ENCODE measurements around the gene ZNF606. TPM values are rescaled to one million over a fixed set of nuclear protein-coding genes. Genes with fewer than 3 reads are reported as not detected.

Gene ZNF606
- polyA plus RNA-seq, 2 donors: 4.6 to 7.2 TPM

GRCh38 chr19:57992841-57993240 lies 9.8 kb downstream of the ZNF606 start:
- Histone ChIP-seq H3K27me3 (ENCODE audit: control insufficient read depth in 1 of 2, insufficient read depth in 2 of 2, low read length in 2 of 2) (no peaks in the 10 kb centered on the region), H3K4me3 (ENCODE audit: low read depth in 1 of 2, low read length in 2 of 2) (no peak overlapping the region), H3K36me3 (ENCODE audit: control insufficient read depth in 2 of 2, insufficient read depth in 2 of 2, low read length in 1 of 2) (peaks cover 27 to 29% of the 10 kb centered on the region in 2 donors), H3K4me1 (ENCODE audit: control insufficient read depth in 2 of 2, insufficient read depth in 2 of 2, low read length in 1 of 2) (no peaks in the 10 kb centered on the region), H3K9me3 (ENCODE audit: control insufficient read depth in 2 of 2, insufficient read depth in 1 of 2, low read depth in 1 of 2, low read length in 1 of 2) (peaks cover 22 to 37% of the 10 kb centered on the region in 2 donors), H3K27ac (ENCODE audit: low read depth in 2 of 2, low read length in 1 of 2) (no peak overlapping the region)
- 98 to 100% methylated on average over 1 of the region's 1 CpG for whole genome bisulfite sequencing, 2 donors

- H3K4me1 ChIP-seq (ENCODE audit: control insufficient read depth in 2 of 2, insufficient read depth in 2 of 2, low read length in 1 of 2): no peaks in the 10 kb centered on the region
- WGBS, 2 donors: 95 to 96% methylated on average over 3 of the region's 3 CpGs
- H3K27me3 ChIP-seq (ENCODE audit: control insufficient read depth in 1 of 2, insufficient read depth in 2 of 2, low read length in 2 of 2): no peaks in the 10 kb centered on the region
- H3K9me3 ChIP-seq (ENCODE audit: control insufficient read depth in 2 of 2, insufficient read depth in 1 of 2, low read depth in 1 of 2, low read length in 1 of 2): peaks cover 23 to 40% of the 10 kb centered on the region in 2 donors
- H3K4me3 ChIP-seq (ENCODE audit: low read depth in 1 of 2, low read length in 2 of 2): no peak overlapping the region
- H3K27ac ChIP-seq (ENCODE audit: low read depth in 2 of 2, low read length in 1 of 2): no peak overlapping the region
- H3K36me3 ChIP-seq (ENCODE audit: control insufficient read depth in 2 of 2, insufficient read depth in 2 of 2, low read length in 1 of 2): peaks cover 17 to 21% of the 10 kb centered on the region in 2 donors
These were observed 23.9 kb downstream of the ZNF606 start for GRCh38 chr19:57978586-57979289.

- H3K36me3 ChIP-seq (ENCODE audit: control insufficient read depth in 2 of 2, insufficient read depth in 2 of 2, low read length in 1 of 2): peaks cover 0 to 2% of the 10 kb centered on the region in 2 donors
- no peak within 1 kb of the TSS for H3K4me3 ChIP-seq (ENCODE audit: low read depth in 1 of 2, low read length in 2 of 2)
- H3K9me3 ChIP-seq (ENCODE audit: control insufficient read depth in 2 of 2, insufficient read depth in 1 of 2, low read depth in 1 of 2, low read length in 1 of 2): peaks cover 27 to 34% of the 10 kb centered on the region in 2 donors
These were observed 28.2 kb downstream of the ZNF606 start, which contains the start of gene C19orf18 for GRCh38 chr19:57974434-57974833. Gene C19orf18 (minus strand): TSS chr19:57974534. CDS start chr19:57974432, 102 bp downstream.

GRCh38 chr19:57964761-57965160 lies 37.9 kb downstream of the ZNF606 start:
- H3K4me1 ChIP-seq (ENCODE audit: control insufficient read depth in 2 of 2, insufficient read depth in 2 of 2, low read length in 1 of 2): no peaks in the 10 kb centered on the region
- H3K4me3 ChIP-seq (ENCODE audit: low read depth in 1 of 2, low read length in 2 of 2): no peak overlapping the region
- H3K27me3 ChIP-seq (ENCODE audit: control insufficient read depth in 1 of 2, insufficient read depth in 2 of 2, low read length in 2 of 2): no peaks in the 10 kb centered on the region
- H3K27ac ChIP-seq (ENCODE audit: low read depth in 2 of 2, low read length in 1 of 2): no peak overlapping the region
- H3K36me3 ChIP-seq (ENCODE audit: control insufficient read depth in 2 of 2, insufficient read depth in 2 of 2, low read length in 1 of 2): no peaks in the 10 kb centered on the region
- WGBS, 2 donors: 92 to 93% methylated on average over 8 of the region's 8 CpGs
- peaks cover 10 to 22% of the 10 kb centered on the region in 2 donors for H3K9me3 ChIP-seq (ENCODE audit: control insufficient read depth in 2 of 2, insufficient read depth in 1 of 2, low read depth in 1 of 2, low read length in 1 of 2)

More at GRCh38 chr19:57974434-57974833, 28.2 kb downstream of the ZNF606 start, which contains the start of gene C19orf18:
- H3K27ac ChIP-seq (ENCODE audit: low read depth in 2 of 2, low read length in 1 of 2): no peak within 1 kb of the TSS
- no peaks in the 10 kb centered on the region for H3K4me1 ChIP-seq (ENCODE audit: control insufficient read depth in 2 of 2, insufficient read depth in 2 of 2, low read length in 1 of 2)
- WGBS, 2 donors: 92 to 97% methylated on average over 4 of the region's 4 CpGs
- no peaks in the 10 kb centered on the region for H3K27me3 ChIP-seq (ENCODE audit: control insufficient read depth in 1 of 2, insufficient read depth in 2 of 2, low read length in 2 of 2)

GRCh38 chr19:57961785-57962184 lies 40.8 kb downstream of the ZNF606 start:
- Histone ChIP-seq H3K36me3 (ENCODE audit: control insufficient read depth in 2 of 2, insufficient read depth in 2 of 2, low read length in 1 of 2) (no peaks in the 10 kb centered on the region), H3K4me1 (ENCODE audit: control insufficient read depth in 2 of 2, insufficient read depth in 2 of 2, low read length in 1 of 2) (no peaks in the 10 kb centered on the region), H3K27me3 (ENCODE audit: control insufficient read depth in 1 of 2, insufficient read depth in 2 of 2, low read length in 2 of 2) (no peaks in the 10 kb centered on the region), H3K27ac (ENCODE audit: low read depth in 2 of 2, low read length in 1 of 2) (no peak overlapping the region), H3K9me3 (ENCODE audit: control insufficient read depth in 2 of 2, insufficient read depth in 1 of 2, low read depth in 1 of 2, low read length in 1 of 2) (peaks cover 2 to 13% of the 10 kb centered on the region in 2 donors), H3K4me3 (ENCODE audit: low read depth in 1 of 2, low read length in 2 of 2) (no peak overlapping the region)
- 83 to 85% methylated on average over 1 of the region's 1 CpG for WGBS, 2 donors

GRCh38 chr19:57954996-57955395 lies 47.6 kb downstream of the ZNF606 start:
- Histone ChIP-seq H3K4me3 (ENCODE audit: low read depth in 1 of 2, low read length in 2 of 2) (no peak overlapping the region), H3K4me1 (ENCODE audit: control insufficient read depth in 2 of 2, insufficient read depth in 2 of 2, low read length in 1 of 2) (no peaks in the 10 kb centered on the region), H3K9me3 (ENCODE audit: control insufficient read depth in 2 of 2, insufficient read depth in 1 of 2, low read depth in 1 of 2, low read length in 1 of 2) (peaks cover 14 to 29% of the 10 kb centered on the region in 2 donors), H3K27ac (ENCODE audit: low read depth in 2 of 2, low read length in 1 of 2) (no peak overlapping the region), H3K27me3 (ENCODE audit: control insufficient read depth in 1 of 2, insufficient read depth in 2 of 2, low read length in 2 of 2) (peaks cover 0 to 2% of the 10 kb centered on the region in 2 donors), H3K36me3 (ENCODE audit: control insufficient read depth in 2 of 2, insufficient read depth in 2 of 2, low read length in 1 of 2) (no peaks in the 10 kb centered on the region)
- 90 to 93% methylated on average over 4 of the region's 4 CpGs for WGBS, 2 donors

- Histone ChIP-seq H3K36me3 (ENCODE audit: control insufficient read depth in 2 of 2, insufficient read depth in 2 of 2, low read length in 1 of 2) (peaks cover 0 to 2% of the 10 kb centered on the region in 2 donors), H3K4me1 (ENCODE audit: control insufficient read depth in 2 of 2, insufficient read depth in 2 of 2, low read length in 1 of 2) (peaks cover 0 to 10% of the 10 kb centered on the region in 2 donors), H3K27me3 (ENCODE audit: control insufficient read depth in 1 of 2, insufficient read depth in 2 of 2, low read length in 2 of 2) (peaks cover 0 to 2% of the 10 kb centered on the region in 2 donors), H3K9me3 (ENCODE audit: control insufficient read depth in 2 of 2, insufficient read depth in 1 of 2, low read depth in 1 of 2, low read length in 1 of 2) (peaks cover 11 to 29% of the 10 kb centered on the region in 2 donors), H3K4me3 (ENCODE audit: low read depth in 1 of 2, low read length in 2 of 2) (no peak overlapping the region), H3K27ac (ENCODE audit: low read depth in 2 of 2, low read length in 1 of 2) (no peak overlapping the region)
- 91 to 93% methylated on average over 12 of the region's 12 CpGs for WGBS, 2 donors
These were observed 52.9 kb downstream of the ZNF606 start for GRCh38 chr19:57949702-57950101.

- Histone ChIP-seq H3K36me3 (ENCODE audit: control insufficient read depth in 2 of 2, insufficient read depth in 2 of 2, low read length in 1 of 2) (peaks cover 0 to 2% of the 10 kb centered on the region in 2 donors), H3K27me3 (ENCODE audit: control insufficient read depth in 1 of 2, insufficient read depth in 2 of 2, low read length in 2 of 2) (no peaks in the 10 kb centered on the region), H3K4me3 (ENCODE audit: low read depth in 1 of 2, low read length in 2 of 2) (no peak overlapping the region), H3K27ac (ENCODE audit: low read depth in 2 of 2, low read length in 1 of 2) (no peak overlapping the region), H3K4me1 (ENCODE audit: control insufficient read depth in 2 of 2, insufficient read depth in 2 of 2, low read length in 1 of 2) (peaks cover 0 to 10% of the 10 kb centered on the region in 2 donors), H3K9me3 (ENCODE audit: control insufficient read depth in 2 of 2, insufficient read depth in 1 of 2, low read depth in 1 of 2, low read length in 1 of 2) (peaks cover 11 to 31% of the 10 kb centered on the region in 2 donors)
- WGBS, 2 donors: 93 to 95% methylated on average over 24 of the region's 24 CpGs
These were observed 53.3 kb downstream of the ZNF606 start for GRCh38 chr19:57949296-57949695.

- WGBS, 2 donors: 6 to 7% methylated on average over 52 to 54 of the region's 54 CpGs
- Histone ChIP-seq H3K27ac (ENCODE audit: low read depth in 2 of 2, low read length in 1 of 2) (peak within 1 kb of the TSS; percentile 78 to 88), H3K4me1 (ENCODE audit: control insufficient read depth in 2 of 2, insufficient read depth in 2 of 2, low read length in 1 of 2) (peaks cover 0 to 10% of the 10 kb centered on the region in 2 donors), H3K36me3 (ENCODE audit: control insufficient read depth in 2 of 2, insufficient read depth in 2 of 2, low read length in 1 of 2) (peaks cover 6 to 13% of the 10 kb centered on the region in 2 donors), H3K27me3 (ENCODE audit: control insufficient read depth in 1 of 2, insufficient read depth in 2 of 2, low read length in 2 of 2) (no peaks in the 10 kb centered on the region), H3K9me3 (ENCODE audit: control insufficient read depth in 2 of 2, insufficient read depth in 1 of 2, low read depth in 1 of 2, low read length in 1 of 2) (peaks cover 9 to 37% of the 10 kb centered on the region in 2 donors), H3K4me3 (ENCODE audit: low read depth in 1 of 2, low read length in 2 of 2) (peak within 1 kb of the TSS; percentile 78 to 81)
These were observed 55.0 kb downstream of the ZNF606 start, which contains the start of gene ZNF256 for GRCh38 chr19:57947419-57948134. Gene ZNF256 (minus strand): TSS chr19:57947706. CDS start chr19:57947474, 232 bp downstream.
